ENCODE data around the gene NLRP7. TPM values are rescaled to one million over a fixed set of nuclear protein-coding genes. Genes with fewer than 3 reads are reported as not detected.
"Not testable (repeated sequence)": the region's sequence is repeated elsewhere in the genome, so short reads cannot be mapped to it uniquely, and the experiment has no call there.

The NLRP7 gene
- total and polyA plus RNA-seq, 2 donors (not counting 3 experiments of a cell fraction or from before 2014, with no cell fraction given): not detected

DNA sequence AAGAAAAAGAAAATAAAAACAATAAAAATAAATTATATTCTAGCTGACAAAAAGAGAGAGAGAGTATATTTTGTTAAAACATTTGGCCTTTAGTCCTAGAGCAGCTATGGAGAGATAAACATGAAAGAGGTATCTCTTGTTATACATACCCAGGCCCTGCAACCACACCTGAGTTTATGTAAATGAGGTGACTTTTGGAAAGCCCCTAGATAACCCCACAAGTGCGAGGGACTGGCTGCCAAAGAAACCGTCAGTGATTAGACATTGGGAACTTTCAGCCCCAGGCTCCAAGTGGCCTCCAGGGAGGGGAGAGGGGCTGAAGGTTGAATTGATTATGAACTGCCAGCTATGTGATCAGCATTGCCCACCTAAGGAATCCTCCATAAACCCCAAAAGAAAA lies 2.1 kb upstream of the NLRP7 start:
- H3K4me2 ChIP-seq (ENCODE audit: insufficient read depth, low read length): no peak overlapping the region
- ChIA-PET POLR2A (no interaction called here), CTCF (no interaction called here)
- no peaks in the 10 kb centered on the region for H3K9me3 ChIP-seq (replicated peaks; ENCODE audit: control insufficient read depth, insufficient read depth, low read length)
- dilution Hi-C loops (cut with MboI; ENCODE audit: extremely low pct_ligation_motif_present, low sequenced_read_pairs): no loop called here
- no peaks in the 10 kb centered on the region for H3K9me1 ChIP-seq (replicated peaks; ENCODE audit: control insufficient read depth, extremely low read depth, insufficient read depth, low read length)
- TF ChIP-seq JUN (IDR thresholded peaks at IDR 0.05; ENCODE audit: borderline replicate concordance, insufficient read depth, insufficient read length, low read depth) (no peak), FOS (IDR thresholded peaks at IDR 0.05; ENCODE audit: borderline replicate concordance, insufficient read depth, low read length) (no peak), POLR2AphosphoS5 (IDR thresholded peaks at IDR 0.05; ENCODE audit: insufficient read depth, low read depth, low read length) (no peak), POLR2A (IDR thresholded peaks at IDR 0.05; ENCODE audit: low read depth, low read length) (no peak), GATA2 (IDR thresholded peaks at IDR 0.05; ENCODE audit: insufficient read depth, insufficient read length, low read depth, low read length) (no peak), MYC (IDR thresholded peaks at IDR 0.05; ENCODE audit: low read depth, low read length) (no peak), EZH2 (IDR thresholded peaks at IDR 0.05; ENCODE audit: borderline replicate concordance, low read depth, low read length, severe bottlenecking) (no peak), CTCF (IDR thresholded peaks at IDR 0.05; ENCODE audit: extremely low read depth in 1 of 2, insufficient read depth in 1 of 2, low read depth in 1 of 2, low read length in 2 of 2) (no peak), MAX (IDR thresholded peaks at IDR 0.05; ENCODE audit: insufficient read depth, insufficient read length) (no peak)
- H3K4me1 ChIP-seq (ENCODE audit: control insufficient read depth, extremely low read depth, insufficient read depth, low read length): no peaks in the 10 kb centered on the region
- H3K27me3 ChIP-seq (ENCODE audit: control insufficient read depth in 2 of 2, insufficient read depth in 2 of 2, low read length in 2 of 2): no peaks in the 10 kb centered on the region
- no peaks in the 10 kb centered on the region for H3K36me3 ChIP-seq (ENCODE audit: control insufficient read depth in 2 of 2, extremely low read depth in 1 of 2, insufficient read depth in 2 of 2, low read length in 2 of 2)
- no peaks in the 10 kb centered on the region for H4K20me1 ChIP-seq (replicated peaks; ENCODE audit: control insufficient read depth, extremely low read depth, insufficient read depth, low read length)
- no TSS peak for BruUV-seq (replicated peaks)
- no peaks in the 10 kb centered on the region for H3K79me2 ChIP-seq (ENCODE audit: control insufficient read depth, insufficient read depth, low read length)
- no peak overlapping the region for H3K4me3 ChIP-seq (replicated peaks in 1 of 3; ENCODE audit: insufficient read depth in 1 of 3, low read depth in 1 of 3, low read length in 3 of 3)
- H2AFZ ChIP-seq (ENCODE audit: low read depth, low read length): no peak overlapping the region
- no peak overlapping the region for H3K27ac ChIP-seq (ENCODE audit: insufficient read depth, low read depth, low read length)
- intact Hi-C loops (cut with micrococcal nuclease): no loop called here
- no peak overlapping the region for H3K9ac ChIP-seq (replicated peaks; ENCODE audit: extremely low read depth, insufficient read depth, low read length)
- DNase-seq (ENCODE audit: low read depth, low spot score) (no peak), FAIRE-seq (no peak)

DNA sequence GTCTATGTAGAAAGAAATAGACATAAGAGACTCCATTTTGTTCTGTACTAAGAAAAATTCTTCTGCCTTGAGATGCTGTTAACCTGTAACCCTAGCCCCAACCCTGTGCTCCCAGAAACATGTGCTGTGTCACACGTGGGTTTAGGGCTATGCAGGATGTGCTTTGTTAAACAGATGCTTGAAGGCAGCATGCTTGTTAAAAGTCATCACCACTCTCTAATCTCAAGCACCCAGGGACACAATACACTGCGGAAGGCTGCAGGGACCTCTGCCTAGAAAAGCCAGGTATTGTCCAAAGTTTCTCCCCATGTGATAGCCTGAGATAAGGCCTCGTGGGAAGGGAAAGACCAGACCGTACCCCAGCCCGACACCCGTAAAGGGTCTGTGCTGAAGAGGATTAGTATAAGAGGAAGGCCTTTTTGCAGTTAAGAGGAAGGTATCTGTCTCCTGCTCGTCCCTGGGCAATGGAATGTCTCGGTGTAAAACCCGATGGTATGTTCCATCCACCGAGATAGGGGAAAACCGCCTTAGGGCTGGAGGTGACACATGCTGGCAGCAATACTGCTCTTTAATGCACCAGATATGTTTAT lies 3.5 kb downstream of the NLRP7 start:
- H3K9ac ChIP-seq (replicated peaks; ENCODE audit: extremely low read depth, insufficient read depth, low read length); H3K27me3 ChIP-seq (ENCODE audit: control insufficient read depth in 2 of 2, insufficient read depth in 2 of 2, low read length in 2 of 2); CTCF ChIA-PET; H3K4me3 ChIP-seq (replicated peaks in 1 of 3; ENCODE audit: insufficient read depth in 1 of 3, low read depth in 1 of 3, low read length in 3 of 3); DNase-seq (ENCODE audit: low read depth, low spot score); H3K79me2 ChIP-seq (ENCODE audit: control insufficient read depth, insufficient read depth, low read length); H3K36me3 ChIP-seq (ENCODE audit: control insufficient read depth in 2 of 2, extremely low read depth in 1 of 2, insufficient read depth in 2 of 2, low read length in 2 of 2); H3K4me2 ChIP-seq (ENCODE audit: insufficient read depth, low read length); BruUV-seq (replicated peaks); H3K9me1 ChIP-seq (replicated peaks; ENCODE audit: control insufficient read depth, extremely low read depth, insufficient read depth, low read length); FAIRE-seq; intact Hi-C loops (cut with micrococcal nuclease); POLR2A ChIA-PET; dilution Hi-C loops (cut with MboI; ENCODE audit: extremely low pct_ligation_motif_present, low sequenced_read_pairs); H3K27ac ChIP-seq (ENCODE audit: insufficient read depth, low read depth, low read length); H3K9me3 ChIP-seq (replicated peaks; ENCODE audit: control insufficient read depth, insufficient read depth, low read length); H2AFZ ChIP-seq (ENCODE audit: low read depth, low read length); H4K20me1 ChIP-seq (replicated peaks; ENCODE audit: control insufficient read depth, extremely low read depth, insufficient read depth, low read length); H3K4me1 ChIP-seq (ENCODE audit: control insufficient read depth, extremely low read depth, insufficient read depth, low read length): not testable (repeated sequence)

DNA sequence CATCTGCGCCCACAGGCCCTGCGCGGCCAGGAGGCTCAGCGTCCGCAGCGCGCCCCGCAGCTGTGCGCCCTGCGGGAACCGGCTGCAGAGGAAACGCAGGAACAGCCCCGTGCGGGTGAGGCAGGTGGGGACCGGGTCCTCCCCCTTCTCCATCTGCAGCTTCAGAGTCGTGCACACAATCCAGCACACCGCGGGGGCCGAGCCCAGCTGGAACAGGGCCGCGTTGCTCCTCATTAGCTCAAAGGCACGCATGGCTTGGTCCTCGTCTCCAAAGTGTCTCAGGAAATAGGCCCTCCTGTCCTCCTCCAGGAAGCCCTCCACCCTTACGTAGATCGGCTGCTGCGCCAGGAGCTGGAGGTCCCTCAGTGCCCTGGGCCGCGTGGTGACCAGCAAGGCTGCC lies 7.8 kb downstream of the NLRP7 start:
- CTCF ChIA-PET; H3K27ac ChIP-seq (ENCODE audit: insufficient read depth, low read depth, low read length); H3K9me3 ChIP-seq (replicated peaks; ENCODE audit: control insufficient read depth, insufficient read depth, low read length); H3K4me2 ChIP-seq (ENCODE audit: insufficient read depth, low read length); H3K79me2 ChIP-seq (ENCODE audit: control insufficient read depth, insufficient read depth, low read length); H3K9ac ChIP-seq (replicated peaks; ENCODE audit: extremely low read depth, insufficient read depth, low read length); BruUV-seq (replicated peaks); intact Hi-C loops (cut with micrococcal nuclease); dilution Hi-C loops (cut with MboI; ENCODE audit: extremely low pct_ligation_motif_present, low sequenced_read_pairs); POLR2A ChIA-PET; H3K27me3 ChIP-seq (ENCODE audit: control insufficient read depth in 2 of 2, insufficient read depth in 2 of 2, low read length in 2 of 2); FAIRE-seq; H4K20me1 ChIP-seq (replicated peaks; ENCODE audit: control insufficient read depth, extremely low read depth, insufficient read depth, low read length); DNase-seq (ENCODE audit: low read depth, low spot score); H3K36me3 ChIP-seq (ENCODE audit: control insufficient read depth in 2 of 2, extremely low read depth in 1 of 2, insufficient read depth in 2 of 2, low read length in 2 of 2); H3K4me1 ChIP-seq (ENCODE audit: control insufficient read depth, extremely low read depth, insufficient read depth, low read length); H3K9me1 ChIP-seq (replicated peaks; ENCODE audit: control insufficient read depth, extremely low read depth, insufficient read depth, low read length); H3K4me3 ChIP-seq (replicated peaks in 1 of 3; ENCODE audit: insufficient read depth in 1 of 3, low read depth in 1 of 3, low read length in 3 of 3); H2AFZ ChIP-seq (ENCODE audit: low read depth, low read length): not testable (repeated sequence)
